ENCODE results near the gene ZDHHC6.

The ZDHHC6 gene

DNA sequence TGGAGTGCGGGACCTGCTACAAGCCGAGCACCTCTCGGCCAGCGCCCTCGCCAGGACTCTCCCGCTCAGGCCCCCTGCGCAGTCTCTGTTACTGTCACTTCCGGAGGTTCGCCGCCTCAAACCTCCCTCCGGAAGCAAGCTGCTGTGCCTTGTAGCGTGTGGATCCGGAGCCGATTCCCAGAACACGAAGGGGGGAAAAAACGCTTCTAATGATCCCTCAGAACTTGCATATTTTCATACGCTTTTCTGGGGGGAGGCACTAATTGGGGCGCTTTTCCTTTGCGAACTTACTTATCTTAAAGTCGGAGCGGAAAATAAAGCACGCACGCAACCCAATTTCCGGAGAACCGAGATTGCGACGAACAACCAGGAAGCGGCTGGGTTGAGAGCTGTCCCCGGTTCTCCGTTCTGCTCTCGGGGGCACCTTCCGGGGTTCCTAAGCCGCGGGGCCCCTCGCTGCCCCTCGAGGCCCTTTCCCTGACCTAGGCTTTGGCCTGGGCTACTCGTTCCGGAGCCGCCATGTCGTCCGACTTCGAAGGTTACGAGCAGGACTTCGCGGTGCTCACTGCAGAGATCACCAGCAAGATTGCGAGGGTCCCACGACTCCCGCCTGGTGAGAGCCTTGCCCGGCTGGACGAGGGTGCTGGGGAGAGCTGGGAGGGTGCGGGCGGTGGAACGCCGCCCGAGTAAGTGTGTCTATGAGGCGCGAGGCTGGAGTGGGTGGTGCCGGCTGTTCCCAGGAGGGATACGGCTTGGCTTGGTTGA lies at the start of gene ZDHHC6, which contains the start of gene VTI1A:
TSS of gene ZDHHC6 (minus strand) at position 60 of the 765 bp plus-strand sequence. CDS start 1,478 bp downstream, outside the sequence.
TSS of gene VTI1A (plus strand) at position 361 of the 765 bp plus-strand sequence. CDS start at position 520, 159 bp downstream.
- TF ChIP-seq CTCF (conservative IDR thresholded peaks at IDR 0.05; ENCODE audit: control insufficient read depth, insufficient read depth, low read depth, low read length), result peak; percentile 23
- peak; percentile 80 for DNase-seq (ENCODE audit: low read depth)
- peak within 1 kb of the TSS; percentile 98 for H3K4me3 ChIP-seq (ENCODE audit: control insufficient read depth, low read depth, low read length)

DNA sequence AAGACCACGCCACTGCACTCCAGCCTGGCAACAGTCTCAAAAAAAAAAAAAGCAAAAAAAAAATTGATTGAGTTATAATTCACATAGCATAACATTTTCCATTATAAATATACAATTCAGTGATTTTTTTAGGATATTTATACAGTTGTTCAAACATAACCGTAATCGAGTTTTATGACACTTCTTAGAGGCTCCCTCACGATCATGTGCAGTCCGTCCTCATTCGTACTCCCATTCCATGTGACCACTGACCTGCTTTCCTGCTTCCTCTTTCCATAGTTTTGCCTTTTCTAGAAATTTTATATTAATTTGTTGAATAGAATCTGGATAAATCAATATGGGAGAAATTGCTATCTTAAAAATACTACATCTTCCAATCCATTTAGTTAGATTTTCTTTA lies 46.0 kb upstream of the ZDHHC6 start:
- no peak for DNase-seq (ENCODE audit: low read depth)
- H3K4me3 ChIP-seq (ENCODE audit: control insufficient read depth, low read depth, low read length), result no peak overlapping the region
- no peak for TF ChIP-seq CTCF (conservative IDR thresholded peaks at IDR 0.05; ENCODE audit: control insufficient read depth, insufficient read depth, low read depth, low read length)

GRCh38 chr10:112491144-112491543 lies 44.4 kb upstream of the ZDHHC6 start:
- DNase-seq (ENCODE audit: low read depth), result peak; percentile 30
- TF ChIP-seq CTCF (conservative IDR thresholded peaks at IDR 0.05; ENCODE audit: control insufficient read depth, insufficient read depth, low read depth, low read length), result no peak
- no peak overlapping the region for H3K4me3 ChIP-seq (ENCODE audit: control insufficient read depth, low read depth, low read length)

GRCh38 chr10:112490545-112490944 lies 43.8 kb upstream of the ZDHHC6 start:
- TF ChIP-seq CTCF (conservative IDR thresholded peaks at IDR 0.05; ENCODE audit: control insufficient read depth, insufficient read depth, low read depth, low read length), result no peak
- DNase-seq (ENCODE audit: low read depth), result peak; percentile 29

DNA sequence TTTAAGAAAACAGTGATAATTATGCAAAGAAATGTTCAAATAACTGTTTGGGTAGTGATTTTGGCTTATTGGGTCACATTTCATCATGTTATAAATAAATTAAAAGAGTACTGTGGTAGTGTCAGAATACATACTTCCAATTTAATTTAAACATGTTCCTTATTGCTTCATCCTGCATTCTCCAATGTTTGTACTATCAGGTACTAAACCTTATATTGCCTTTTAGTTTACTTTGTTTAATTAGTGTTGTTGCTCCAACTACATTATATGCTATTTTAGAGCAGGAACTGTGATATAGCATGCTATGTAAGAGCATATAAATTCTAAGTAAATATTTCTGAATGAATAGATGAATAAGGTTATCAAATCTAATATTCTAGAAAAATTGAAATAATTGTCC lies 41.2 kb upstream of the ZDHHC6 start:
- no peak for TF ChIP-seq CTCF (conservative IDR thresholded peaks at IDR 0.05; ENCODE audit: control insufficient read depth, insufficient read depth, low read depth, low read length)
- no peak for DNase-seq (ENCODE audit: low read depth)
- no peak overlapping the region for H3K4me3 ChIP-seq (ENCODE audit: control insufficient read depth, low read depth, low read length)

More at GRCh38 chr10:112490545-112490944, 43.8 kb upstream of the ZDHHC6 start:
- no peak overlapping the region for H3K4me3 ChIP-seq (ENCODE audit: control insufficient read depth, low read depth, low read length)

DNA sequence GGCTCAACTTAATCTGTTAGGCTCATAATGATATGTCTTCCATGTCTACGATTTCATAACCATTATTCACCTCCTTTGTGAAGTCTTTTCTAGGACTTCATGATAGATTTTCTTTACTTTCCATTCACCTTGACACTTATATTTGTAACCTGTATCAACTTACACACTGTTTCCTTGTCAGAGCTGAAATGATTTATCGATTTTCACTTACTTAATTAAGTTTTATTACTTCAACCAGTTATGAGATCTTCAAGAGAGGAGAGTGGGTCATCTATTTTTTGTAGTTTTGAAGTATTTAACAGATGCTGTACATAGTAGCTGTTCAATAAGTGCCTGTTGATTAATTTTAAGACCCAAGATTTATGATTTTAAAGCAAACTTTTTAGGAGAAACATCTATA lies 37.7 kb upstream of the ZDHHC6 start:
- no peak for TF ChIP-seq CTCF (conservative IDR thresholded peaks at IDR 0.05; ENCODE audit: control insufficient read depth, insufficient read depth, low read depth, low read length)
- DNase-seq (ENCODE audit: low read depth), result no peak
- H3K4me3 ChIP-seq (ENCODE audit: control insufficient read depth, low read depth, low read length), result no peak overlapping the region
